Measurements from ENCODE around the gene AHRR.

DNA sequence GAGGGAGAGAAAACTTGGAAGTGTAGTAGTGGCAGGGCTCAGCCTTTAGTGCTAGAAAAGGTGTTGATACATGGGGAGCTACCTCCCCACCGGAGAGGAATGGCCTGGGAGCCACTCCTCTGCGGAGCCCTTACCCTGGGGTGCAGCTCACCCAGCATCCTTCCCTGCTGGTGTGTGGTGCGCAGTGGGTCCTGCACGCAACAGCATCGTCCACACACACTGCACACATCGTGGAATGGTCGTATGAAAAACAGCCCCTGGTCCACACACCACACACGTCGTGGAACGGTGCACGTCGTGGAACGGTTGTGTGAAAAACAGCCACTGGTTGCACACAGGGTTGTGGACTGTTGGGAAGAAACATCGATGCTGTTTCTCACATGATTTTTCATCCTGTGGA, 16.1 kb upstream of the AHRR start:
- TF ChIP-seq, protein P1, sequence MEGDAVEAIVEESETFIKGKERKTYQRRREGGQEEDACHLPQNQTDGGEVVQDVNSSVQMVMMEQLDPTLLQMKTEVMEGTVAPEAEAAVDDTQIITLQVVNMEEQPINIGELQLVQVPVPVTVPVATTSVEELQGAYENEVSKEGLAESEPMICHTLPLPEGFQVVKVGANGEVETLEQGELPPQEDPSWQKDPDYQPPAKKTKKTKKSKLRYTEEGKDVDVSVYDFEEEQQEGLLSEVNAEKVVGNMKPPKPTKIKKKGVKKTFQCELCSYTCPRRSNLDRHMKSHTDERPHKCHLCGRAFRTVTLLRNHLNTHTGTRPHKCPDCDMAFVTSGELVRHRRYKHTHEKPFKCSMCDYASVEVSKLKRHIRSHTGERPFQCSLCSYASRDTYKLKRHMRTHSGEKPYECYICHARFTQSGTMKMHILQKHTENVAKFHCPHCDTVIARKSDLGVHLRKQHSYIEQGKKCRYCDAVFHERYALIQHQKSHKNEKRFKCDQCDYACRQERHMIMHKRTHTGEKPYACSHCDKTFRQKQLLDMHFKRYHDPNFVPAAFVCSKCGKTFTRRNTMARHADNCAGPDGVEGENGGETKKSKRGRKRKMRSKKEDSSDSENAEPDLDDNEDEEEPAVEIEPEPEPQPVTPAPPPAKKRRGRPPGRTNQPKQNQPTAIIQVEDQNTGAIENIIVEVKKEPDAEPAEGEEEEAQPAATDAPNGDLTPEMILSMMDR (conservative IDR thresholded peaks at IDR 0.05; ENCODE audit: low read length) = no peak
- TF ChIP-seq EZH2phosphoT487 (IDR thresholded peaks at IDR 0.05; ENCODE audit: borderline replicate concordance, low read depth, low read length) = no peak

Measured in OCI-LY7 (cell line).